WTC11 (cell line): Measurements from ENCODE around the gene TMEM214. TPM values are rescaled to one million over a fixed set of nuclear protein-coding genes. Genes with fewer than 3 reads are reported as not detected.

Experiments
- ATAC-seq: fragments of 200-7000 bp; cut with Tn5 transposase; 2 replicates; pipeline ENCODE4 v1.10.0; 2021; ENCODE audit warnings: mild to moderate bottlenecking, moderate library complexity
- CTCF ChIA-PET: fragments of 300-600 bp; sonication (Branson Sonifier 250); formaldehyde crosslinking; loops from one replicate; lab custom pipeline; 2021; ENCODE audit warnings: antibody characterized with exemption; lab: Charles Lee
- POLR2A ChIA-PET: fragments of 350-600 bp; sonication (Branson Sonifier 250); formaldehyde crosslinking; loops from one replicate; lab custom pipeline; 2021; ENCODE audit warnings: antibody characterized with exemption; lab: Charles Lee
- DNase-seq: peaks from one replicate; pipeline ENCODE4 v3.0.0; 2021; ENCODE audit warnings: low spot score
- H3K27ac Mint-ChIP-seq: 2 replicates; pipeline ENCODE4 v1.8.0; 2021; ENCODE audit warnings: mixed read lengths
- H3K27me3 Mint-ChIP-seq: 2 replicates; pipeline ENCODE4 v1.8.0; 2021; ENCODE audit warnings: low read depth, mild to moderate bottlenecking, moderate library complexity, mixed read lengths
- H3K36me3 Mint-ChIP-seq: 2 replicates; pipeline ENCODE4 v1.8.0; 2021; ENCODE audit warnings: mixed read lengths
- H3K4me1 Mint-ChIP-seq: 2 replicates; pipeline ENCODE4 v1.8.0; 2022; ENCODE audit warnings: mixed read lengths
- H3K4me3 Mint-ChIP-seq: 2 replicates; pipeline ENCODE4 v1.8.0; 2021; ENCODE audit warnings: mild to moderate bottlenecking, moderate library complexity, mixed read lengths
- H3K9me3 Mint-ChIP-seq: 2 replicates; pipeline ENCODE4 v1.8.0; 2021; ENCODE audit warnings: mixed read lengths
- FOXJ3 ChIP-seq: sonication (generic); formaldehyde crosslinking; IDR thresholded peaks from 2 replicates; pipeline ENCODE4 v1.9.0; 2021; ENCODE audit warnings: missing genetic modification reagents, mild to moderate bottlenecking, borderline replicate concordance
- NFE2L1 ChIP-seq: sonication (generic); formaldehyde crosslinking; IDR thresholded peaks from 2 replicates; pipeline ENCODE4 v1.8.1; 2023; ENCODE audit warnings: missing genetic modification reagents
- NFYB ChIP-seq: sonication (generic); formaldehyde crosslinking; conservative IDR thresholded peaks from 2 replicates; pipeline ENCODE4 v1.8.0; 2022; ENCODE audit warnings: low read depth, missing genetic modification reagents
- TEAD4 ChIP-seq: sonication (generic); formaldehyde crosslinking; IDR thresholded peaks from 2 replicates; pipeline ENCODE4 v1.8.0; 2022; ENCODE audit warnings: mild to moderate bottlenecking, missing genetic modification reagents
- ZNF317 ChIP-seq: sonication (generic); formaldehyde crosslinking; IDR thresholded peaks from 2 replicates; pipeline ENCODE4 v1.8.1; 2023; ENCODE audit warnings: low read depth, mild to moderate bottlenecking, moderate library complexity, missing genetic modification reagents, borderline replicate concordance
- ZNF423 ChIP-seq: fragments of 250-450 bp; sonication (Bioruptor Pico); IDR thresholded peaks from 2 replicates; pipeline ENCODE4 v2.1.2; 2022; ENCODE audit warnings: mild to moderate bottlenecking, moderate library complexity
- ZNF671 ChIP-seq: fragments of 250-450 bp; sonication (Bioruptor Pico); IDR thresholded peaks from 2 replicates; pipeline ENCODE4 v1.8.0; 2021; ENCODE audit warnings: mild to moderate bottlenecking
- total RNA-seq: library from RNA; stranded (reverse); gene quantifications from 3 replicates; pipeline ENCODE4 v1.2.3, GENCODE V29; 2021
- TF ChIP-seq, protein P1 (sequence below): sonication (generic); formaldehyde crosslinking; IDR thresholded peaks from 2 replicates; pipeline ENCODE4 v1.8.0; 2023; ENCODE audit warnings: mild to moderate bottlenecking, missing genetic modification reagents
- TF ChIP-seq, protein P2 (sequence below): sonication (generic); formaldehyde crosslinking; IDR thresholded peaks from 2 replicates; pipeline ENCODE4 v1.8.0; 2022; ENCODE audit warnings: missing genetic modification reagents
- TF ChIP-seq, protein P3 (sequence below): fragments of 250-450 bp; sonication (Bioruptor Pico); IDR thresholded peaks from 2 replicates; pipeline ENCODE4 v1.9.0; 2021; ENCODE audit warnings: mild to moderate bottlenecking, borderline replicate concordance
- TF ChIP-seq, protein P4 (sequence below): fragments of 200-600 bp; IDR thresholded peaks from 2 replicates; pipeline ENCODE4 v1.8.0; 2022; ENCODE audit warnings: antibody characterized with exemption
- TF ChIP-seq, protein P5 (sequence below): fragments of 250-450 bp; sonication (Bioruptor Pico); IDR thresholded peaks from 2 replicates; pipeline ENCODE4 v1.9.0; 2021; ENCODE audit warnings: mild to moderate bottlenecking
- TF ChIP-seq, protein P6 (sequence below): sonication (generic); formaldehyde crosslinking; conservative IDR thresholded peaks from 2 replicates; pipeline ENCODE4 v1.8.1; 2023; ENCODE audit warnings: mild to moderate bottlenecking, low read depth, missing genetic modification reagents, moderate library complexity
- TF ChIP-seq, protein P7 (sequence below): sonication (generic); formaldehyde crosslinking; IDR thresholded peaks from 2 replicates; pipeline ENCODE4 v1.8.1; 2023; ENCODE audit warnings: mild to moderate bottlenecking, missing genetic modification reagents

Gene TMEM214
- total RNA-seq, 1 experiment from 2014 or later: 57.1 TPM

DNA sequence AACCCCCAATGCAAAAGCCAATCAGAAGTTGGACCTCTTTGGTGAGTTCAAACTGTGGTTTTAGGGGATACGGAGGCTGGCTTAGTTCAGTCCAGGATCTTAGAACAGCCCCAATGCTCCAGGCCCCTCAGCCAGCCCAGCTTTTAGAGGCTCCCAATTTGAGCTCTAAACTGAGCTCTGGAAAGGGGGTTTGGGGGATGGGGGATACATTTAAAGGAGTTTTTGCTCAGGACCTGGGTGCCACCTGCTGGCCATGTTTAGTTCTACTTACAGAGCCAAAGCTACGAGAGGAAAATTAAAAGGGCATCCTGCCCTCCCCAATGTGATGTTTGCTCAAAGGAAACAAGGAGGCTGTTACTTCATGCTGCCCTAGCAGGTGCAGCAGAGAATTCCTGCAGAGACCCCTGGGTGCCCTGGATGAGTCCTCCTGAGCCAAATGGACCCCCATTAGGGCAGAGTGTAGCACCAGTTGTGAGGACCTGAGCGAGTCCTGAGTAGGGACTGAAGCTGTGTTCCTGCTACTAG, 15.9 kb upstream of the TMEM214 start:
- Mint-ChIP-seq H3K36me3 (peaks cover 21% of the 10 kb centered on the region), H3K27me3 (peaks cover 11% of the 10 kb centered on the region; the same call in 1 of the 2 replicates), H3K27ac (no peak overlapping the region), H3K4me1 (peaks cover 12% of the 10 kb centered on the region), H3K4me3 (no peak overlapping the region), H3K9me3 (peaks cover 21% of the 10 kb centered on the region)
- peak; percentile 83 for DNase-seq
- TF ChIP-seq NFE2L1 (CRISPR knock-in tag) (no peak), TEAD4 (no peak), NFYB (no peak), FOXJ3 (CRISPR knock-in tag) (no peak), ZNF317 (no peak), ZNF423 (CRISPR knock-in tag) (0 out of 2 replicates have a peak, but pooled peaks have one; percentile 53), ZNF671 (no peak)
- TF ChIP-seq, protein P1, sequence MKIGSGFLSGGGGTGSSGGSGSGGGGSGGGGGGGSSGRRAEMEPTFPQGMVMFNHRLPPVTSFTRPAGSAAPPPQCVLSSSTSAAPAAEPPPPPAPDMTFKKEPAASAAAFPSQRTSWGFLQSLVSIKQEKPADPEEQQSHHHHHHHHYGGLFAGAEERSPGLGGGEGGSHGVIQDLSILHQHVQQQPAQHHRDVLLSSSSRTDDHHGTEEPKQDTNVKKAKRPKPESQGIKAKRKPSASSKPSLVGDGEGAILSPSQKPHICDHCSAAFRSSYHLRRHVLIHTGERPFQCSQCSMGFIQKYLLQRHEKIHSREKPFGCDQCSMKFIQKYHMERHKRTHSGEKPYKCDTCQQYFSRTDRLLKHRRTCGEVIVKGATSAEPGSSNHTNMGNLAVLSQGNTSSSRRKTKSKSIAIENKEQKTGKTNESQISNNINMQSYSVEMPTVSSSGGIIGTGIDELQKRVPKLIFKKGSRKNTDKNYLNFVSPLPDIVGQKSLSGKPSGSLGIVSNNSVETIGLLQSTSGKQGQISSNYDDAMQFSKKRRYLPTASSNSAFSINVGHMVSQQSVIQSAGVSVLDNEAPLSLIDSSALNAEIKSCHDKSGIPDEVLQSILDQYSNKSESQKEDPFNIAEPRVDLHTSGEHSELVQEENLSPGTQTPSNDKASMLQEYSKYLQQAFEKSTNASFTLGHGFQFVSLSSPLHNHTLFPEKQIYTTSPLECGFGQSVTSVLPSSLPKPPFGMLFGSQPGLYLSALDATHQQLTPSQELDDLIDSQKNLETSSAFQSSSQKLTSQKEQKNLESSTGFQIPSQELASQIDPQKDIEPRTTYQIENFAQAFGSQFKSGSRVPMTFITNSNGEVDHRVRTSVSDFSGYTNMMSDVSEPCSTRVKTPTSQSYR: 0 out of 2 replicates have a peak, but pooled peaks have one; percentile 58
- TF ChIP-seq, protein P2, sequence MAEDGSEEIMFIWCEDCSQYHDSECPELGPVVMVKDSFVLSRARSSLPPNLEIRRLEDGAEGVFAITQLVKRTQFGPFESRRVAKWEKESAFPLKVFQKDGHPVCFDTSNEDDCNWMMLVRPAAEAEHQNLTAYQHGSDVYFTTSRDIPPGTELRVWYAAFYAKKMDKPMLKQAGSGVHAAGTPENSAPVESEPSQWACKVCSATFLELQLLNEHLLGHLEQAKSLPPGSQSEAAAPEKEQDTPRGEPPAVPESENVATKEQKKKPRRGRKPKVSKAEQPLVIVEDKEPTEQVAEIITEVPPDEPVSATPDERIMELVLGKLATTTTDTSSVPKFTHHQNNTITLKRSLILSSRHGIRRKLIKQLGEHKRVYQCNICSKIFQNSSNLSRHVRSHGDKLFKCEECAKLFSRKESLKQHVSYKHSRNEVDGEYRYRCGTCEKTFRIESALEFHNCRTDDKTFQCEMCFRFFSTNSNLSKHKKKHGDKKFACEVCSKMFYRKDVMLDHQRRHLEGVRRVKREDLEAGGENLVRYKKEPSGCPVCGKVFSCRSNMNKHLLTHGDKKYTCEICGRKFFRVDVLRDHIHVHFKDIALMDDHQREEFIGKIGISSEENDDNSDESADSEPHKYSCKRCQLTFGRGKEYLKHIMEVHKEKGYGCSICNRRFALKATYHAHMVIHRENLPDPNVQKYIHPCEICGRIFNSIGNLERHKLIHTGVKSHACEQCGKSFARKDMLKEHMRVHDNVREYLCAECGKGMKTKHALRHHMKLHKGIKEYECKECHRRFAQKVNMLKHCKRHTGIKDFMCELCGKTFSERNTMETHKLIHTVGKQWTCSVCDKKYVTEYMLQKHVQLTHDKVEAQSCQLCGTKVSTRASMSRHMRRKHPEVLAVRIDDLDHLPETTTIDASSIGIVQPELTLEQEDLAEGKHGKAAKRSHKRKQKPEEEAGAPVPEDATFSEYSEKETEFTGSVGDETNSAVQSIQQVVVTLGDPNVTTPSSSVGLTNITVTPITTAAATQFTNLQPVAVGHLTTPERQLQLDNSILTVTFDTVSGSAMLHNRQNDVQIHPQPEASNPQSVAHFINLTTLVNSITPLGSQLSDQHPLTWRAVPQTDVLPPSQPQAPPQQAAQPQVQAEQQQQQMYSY: peak; percentile 97
- TF ChIP-seq, protein P3, sequence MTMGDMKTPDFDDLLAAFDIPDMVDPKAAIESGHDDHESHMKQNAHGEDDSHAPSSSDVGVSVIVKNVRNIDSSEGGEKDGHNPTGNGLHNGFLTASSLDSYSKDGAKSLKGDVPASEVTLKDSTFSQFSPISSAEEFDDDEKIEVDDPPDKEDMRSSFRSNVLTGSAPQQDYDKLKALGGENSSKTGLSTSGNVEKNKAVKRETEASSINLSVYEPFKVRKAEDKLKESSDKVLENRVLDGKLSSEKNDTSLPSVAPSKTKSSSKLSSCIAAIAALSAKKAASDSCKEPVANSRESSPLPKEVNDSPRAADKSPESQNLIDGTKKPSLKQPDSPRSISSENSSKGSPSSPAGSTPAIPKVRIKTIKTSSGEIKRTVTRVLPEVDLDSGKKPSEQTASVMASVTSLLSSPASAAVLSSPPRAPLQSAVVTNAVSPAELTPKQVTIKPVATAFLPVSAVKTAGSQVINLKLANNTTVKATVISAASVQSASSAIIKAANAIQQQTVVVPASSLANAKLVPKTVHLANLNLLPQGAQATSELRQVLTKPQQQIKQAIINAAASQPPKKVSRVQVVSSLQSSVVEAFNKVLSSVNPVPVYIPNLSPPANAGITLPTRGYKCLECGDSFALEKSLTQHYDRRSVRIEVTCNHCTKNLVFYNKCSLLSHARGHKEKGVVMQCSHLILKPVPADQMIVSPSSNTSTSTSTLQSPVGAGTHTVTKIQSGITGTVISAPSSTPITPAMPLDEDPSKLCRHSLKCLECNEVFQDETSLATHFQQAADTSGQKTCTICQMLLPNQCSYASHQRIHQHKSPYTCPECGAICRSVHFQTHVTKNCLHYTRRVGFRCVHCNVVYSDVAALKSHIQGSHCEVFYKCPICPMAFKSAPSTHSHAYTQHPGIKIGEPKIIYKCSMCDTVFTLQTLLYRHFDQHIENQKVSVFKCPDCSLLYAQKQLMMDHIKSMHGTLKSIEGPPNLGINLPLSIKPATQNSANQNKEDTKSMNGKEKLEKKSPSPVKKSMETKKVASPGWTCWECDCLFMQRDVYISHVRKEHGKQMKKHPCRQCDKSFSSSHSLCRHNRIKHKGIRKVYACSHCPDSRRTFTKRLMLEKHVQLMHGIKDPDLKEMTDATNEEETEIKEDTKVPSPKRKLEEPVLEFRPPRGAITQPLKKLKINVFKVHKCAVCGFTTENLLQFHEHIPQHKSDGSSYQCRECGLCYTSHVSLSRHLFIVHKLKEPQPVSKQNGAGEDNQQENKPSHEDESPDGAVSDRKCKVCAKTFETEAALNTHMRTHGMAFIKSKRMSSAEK (CRISPR knock-in tag): no peak
- TF ChIP-seq, protein P4, sequence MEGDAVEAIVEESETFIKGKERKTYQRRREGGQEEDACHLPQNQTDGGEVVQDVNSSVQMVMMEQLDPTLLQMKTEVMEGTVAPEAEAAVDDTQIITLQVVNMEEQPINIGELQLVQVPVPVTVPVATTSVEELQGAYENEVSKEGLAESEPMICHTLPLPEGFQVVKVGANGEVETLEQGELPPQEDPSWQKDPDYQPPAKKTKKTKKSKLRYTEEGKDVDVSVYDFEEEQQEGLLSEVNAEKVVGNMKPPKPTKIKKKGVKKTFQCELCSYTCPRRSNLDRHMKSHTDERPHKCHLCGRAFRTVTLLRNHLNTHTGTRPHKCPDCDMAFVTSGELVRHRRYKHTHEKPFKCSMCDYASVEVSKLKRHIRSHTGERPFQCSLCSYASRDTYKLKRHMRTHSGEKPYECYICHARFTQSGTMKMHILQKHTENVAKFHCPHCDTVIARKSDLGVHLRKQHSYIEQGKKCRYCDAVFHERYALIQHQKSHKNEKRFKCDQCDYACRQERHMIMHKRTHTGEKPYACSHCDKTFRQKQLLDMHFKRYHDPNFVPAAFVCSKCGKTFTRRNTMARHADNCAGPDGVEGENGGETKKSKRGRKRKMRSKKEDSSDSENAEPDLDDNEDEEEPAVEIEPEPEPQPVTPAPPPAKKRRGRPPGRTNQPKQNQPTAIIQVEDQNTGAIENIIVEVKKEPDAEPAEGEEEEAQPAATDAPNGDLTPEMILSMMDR: peak; percentile 71
- TF ChIP-seq, protein P5, sequence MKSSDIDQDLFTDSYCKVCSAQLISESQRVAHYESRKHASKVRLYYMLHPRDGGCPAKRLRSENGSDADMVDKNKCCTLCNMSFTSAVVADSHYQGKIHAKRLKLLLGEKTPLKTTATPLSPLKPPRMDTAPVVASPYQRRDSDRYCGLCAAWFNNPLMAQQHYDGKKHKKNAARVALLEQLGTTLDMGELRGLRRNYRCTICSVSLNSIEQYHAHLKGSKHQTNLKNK: no peak
- TF ChIP-seq, protein P6, sequence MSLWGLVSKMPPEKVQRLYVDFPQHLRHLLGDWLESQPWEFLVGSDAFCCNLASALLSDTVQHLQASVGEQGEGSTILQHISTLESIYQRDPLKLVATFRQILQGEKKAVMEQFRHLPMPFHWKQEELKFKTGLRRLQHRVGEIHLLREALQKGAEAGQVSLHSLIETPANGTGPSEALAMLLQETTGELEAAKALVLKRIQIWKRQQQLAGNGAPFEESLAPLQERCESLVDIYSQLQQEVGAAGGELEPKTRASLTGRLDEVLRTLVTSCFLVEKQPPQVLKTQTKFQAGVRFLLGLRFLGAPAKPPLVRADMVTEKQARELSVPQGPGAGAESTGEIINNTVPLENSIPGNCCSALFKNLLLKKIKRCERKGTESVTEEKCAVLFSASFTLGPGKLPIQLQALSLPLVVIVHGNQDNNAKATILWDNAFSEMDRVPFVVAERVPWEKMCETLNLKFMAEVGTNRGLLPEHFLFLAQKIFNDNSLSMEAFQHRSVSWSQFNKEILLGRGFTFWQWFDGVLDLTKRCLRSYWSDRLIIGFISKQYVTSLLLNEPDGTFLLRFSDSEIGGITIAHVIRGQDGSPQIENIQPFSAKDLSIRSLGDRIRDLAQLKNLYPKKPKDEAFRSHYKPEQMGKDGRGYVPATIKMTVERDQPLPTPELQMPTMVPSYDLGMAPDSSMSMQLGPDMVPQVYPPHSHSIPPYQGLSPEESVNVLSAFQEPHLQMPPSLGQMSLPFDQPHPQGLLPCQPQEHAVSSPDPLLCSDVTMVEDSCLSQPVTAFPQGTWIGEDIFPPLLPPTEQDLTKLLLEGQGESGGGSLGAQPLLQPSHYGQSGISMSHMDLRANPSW (CRISPR knock-in tag): no peak
- TF ChIP-seq, protein P7, sequence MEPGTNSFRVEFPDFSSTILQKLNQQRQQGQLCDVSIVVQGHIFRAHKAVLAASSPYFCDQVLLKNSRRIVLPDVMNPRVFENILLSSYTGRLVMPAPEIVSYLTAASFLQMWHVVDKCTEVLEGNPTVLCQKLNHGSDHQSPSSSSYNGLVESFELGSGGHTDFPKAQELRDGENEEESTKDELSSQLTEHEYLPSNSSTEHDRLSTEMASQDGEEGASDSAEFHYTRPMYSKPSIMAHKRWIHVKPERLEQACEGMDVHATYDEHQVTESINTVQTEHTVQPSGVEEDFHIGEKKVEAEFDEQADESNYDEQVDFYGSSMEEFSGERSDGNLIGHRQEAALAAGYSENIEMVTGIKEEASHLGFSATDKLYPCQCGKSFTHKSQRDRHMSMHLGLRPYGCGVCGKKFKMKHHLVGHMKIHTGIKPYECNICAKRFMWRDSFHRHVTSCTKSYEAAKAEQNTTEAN (CRISPR knock-in tag): no peak
- CTCF ChIA-PET: interaction anchor here (0.5 to 6.9 kb wide), 74 partner anchors 9 to 832 kb away, joined by 3 to 596 read pairs (median 6); partner anchors contain the start of genes AGBL5, DPYSL5, EMILIN1 and KHK
- peak; percentile 92 for ATAC-seq
- POLR2A ChIA-PET: interaction anchor here (0.6 to 1.9 kb wide), 9 partner anchors 8 to 412 kb away, joined by 3 to 8 read pairs (median 4); partner anchors contain the start of genes DPYSL5, NRBP1 and OST4
